ENCODE measurements around the gene ARHGAP27. TPM values are rescaled to one million over a fixed set of nuclear protein-coding genes. Genes with fewer than 3 reads are reported as not detected.

The ARHGAP27 gene
- total and polyA plus RNA-seq, 2 donors (not counting 1 experiment from before 2014, with no cell fraction given): 0.57 to 3.3 TPM

DNA sequence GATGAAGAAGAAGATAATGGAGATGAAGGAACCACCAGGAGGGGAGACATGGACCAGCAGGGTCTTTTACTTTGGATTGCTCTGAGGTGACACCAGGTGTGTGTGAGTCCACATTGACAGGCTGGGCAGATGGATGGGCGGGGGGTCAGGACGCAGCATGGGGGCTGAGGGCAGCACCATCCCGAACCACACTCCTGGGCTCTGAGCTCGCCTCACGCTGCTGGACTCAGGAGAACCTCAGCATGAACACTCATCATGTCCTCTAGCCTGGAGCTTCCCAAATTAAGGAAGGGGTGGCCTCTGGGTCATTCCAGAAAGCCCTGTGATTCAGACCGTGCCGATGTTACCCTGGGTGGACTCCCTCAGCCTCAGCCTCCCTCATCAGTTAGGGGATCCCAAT lies 65.5 kb downstream of the ARHGAP27 start:
- Histone ChIP-seq H2AFZ (ENCODE audit: low read length) (no peak overlapping the region), H3K4me1 (ENCODE audit: control insufficient read depth, extremely low read depth, insufficient read depth, low read length) (peaks cover 13% of the 10 kb centered on the region), H3K9ac (ENCODE audit: insufficient read depth, low read length) (no peak overlapping the region), H3K36me3 (ENCODE audit: control insufficient read depth, insufficient read depth, low read length) (no peaks in the 10 kb centered on the region), H3K4me3 (replicated peaks in 1 of 4; ENCODE audit: control extremely low read depth in 1 of 4, insufficient read depth in 1 of 4, low read depth in 3 of 4, low read length in 4 of 4) (no peak overlapping the region), H3K79me2 (ENCODE audit: control insufficient read depth, insufficient read depth, low read length) (no peaks in the 10 kb centered on the region), H3K9me3 (ENCODE audit: control insufficient read depth, insufficient read depth, low read depth, low read length) (no peaks in the 10 kb centered on the region), H3K27ac (ENCODE audit: insufficient read depth, low read length) (no peak overlapping the region), H4K20me1 (ENCODE audit: control insufficient read depth, extremely low read depth, insufficient read depth, low read length) (no peaks in the 10 kb centered on the region), H3K4me2 (ENCODE audit: extremely low read depth, insufficient read depth, low read length) (no peak overlapping the region), H3K27me3 (ENCODE audit: control insufficient read depth, insufficient read depth, low read length) (peaks cover 4% of the 10 kb centered on the region)
- no peak for DNase-seq (ENCODE audit: low read depth in 2 of 2)
- TF ChIP-seq, protein P1, sequence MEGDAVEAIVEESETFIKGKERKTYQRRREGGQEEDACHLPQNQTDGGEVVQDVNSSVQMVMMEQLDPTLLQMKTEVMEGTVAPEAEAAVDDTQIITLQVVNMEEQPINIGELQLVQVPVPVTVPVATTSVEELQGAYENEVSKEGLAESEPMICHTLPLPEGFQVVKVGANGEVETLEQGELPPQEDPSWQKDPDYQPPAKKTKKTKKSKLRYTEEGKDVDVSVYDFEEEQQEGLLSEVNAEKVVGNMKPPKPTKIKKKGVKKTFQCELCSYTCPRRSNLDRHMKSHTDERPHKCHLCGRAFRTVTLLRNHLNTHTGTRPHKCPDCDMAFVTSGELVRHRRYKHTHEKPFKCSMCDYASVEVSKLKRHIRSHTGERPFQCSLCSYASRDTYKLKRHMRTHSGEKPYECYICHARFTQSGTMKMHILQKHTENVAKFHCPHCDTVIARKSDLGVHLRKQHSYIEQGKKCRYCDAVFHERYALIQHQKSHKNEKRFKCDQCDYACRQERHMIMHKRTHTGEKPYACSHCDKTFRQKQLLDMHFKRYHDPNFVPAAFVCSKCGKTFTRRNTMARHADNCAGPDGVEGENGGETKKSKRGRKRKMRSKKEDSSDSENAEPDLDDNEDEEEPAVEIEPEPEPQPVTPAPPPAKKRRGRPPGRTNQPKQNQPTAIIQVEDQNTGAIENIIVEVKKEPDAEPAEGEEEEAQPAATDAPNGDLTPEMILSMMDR (conservative IDR thresholded peaks at IDR 0.05 in 1 of 2, IDR thresholded peaks at IDR 0.05 in 1 of 2; ENCODE audit: low read depth in 1 of 2, low read length in 2 of 2): no peak
- no peak for TF ChIP-seq EZH2 (IDR thresholded peaks at IDR 0.05; ENCODE audit: low read length, missing control alignments)

DNA sequence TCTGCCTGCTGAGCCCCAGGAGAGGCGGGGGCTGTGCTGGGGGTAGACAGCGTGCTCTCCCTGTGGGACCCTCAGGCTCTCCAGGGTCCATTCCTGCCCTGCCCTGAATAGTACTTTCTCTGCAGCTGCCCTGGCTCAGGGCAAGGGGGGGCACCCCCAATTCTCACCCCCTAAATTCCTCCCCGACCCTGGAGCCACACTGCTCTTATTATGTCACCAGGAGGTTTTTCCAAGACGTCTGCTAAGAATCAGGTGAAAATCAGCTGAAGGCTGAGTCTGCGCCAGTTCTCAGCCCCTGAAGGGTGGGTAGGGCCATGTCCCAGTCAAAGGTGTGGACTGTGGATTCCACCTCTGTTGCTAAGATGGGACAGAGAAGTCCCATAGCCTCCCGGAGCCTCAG lies 66.0 kb downstream of the ARHGAP27 start:
- Histone ChIP-seq H3K27ac (ENCODE audit: insufficient read depth, low read length) (no peak overlapping the region), H4K20me1 (ENCODE audit: control insufficient read depth, extremely low read depth, insufficient read depth, low read length) (no peaks in the 10 kb centered on the region), H3K79me2 (ENCODE audit: control insufficient read depth, insufficient read depth, low read length) (no peaks in the 10 kb centered on the region), H2AFZ (ENCODE audit: low read length) (no peak overlapping the region), H3K4me3 (replicated peaks in 1 of 4; ENCODE audit: control extremely low read depth in 1 of 4, insufficient read depth in 1 of 4, low read depth in 3 of 4, low read length in 4 of 4) (no peak overlapping the region), H3K9ac (ENCODE audit: insufficient read depth, low read length) (no peak overlapping the region), H3K27me3 (ENCODE audit: control insufficient read depth, insufficient read depth, low read length) (peaks cover 6% of the 10 kb centered on the region), H3K4me1 (ENCODE audit: control insufficient read depth, extremely low read depth, insufficient read depth, low read length) (peaks cover 9% of the 10 kb centered on the region), H3K4me2 (ENCODE audit: extremely low read depth, insufficient read depth, low read length) (no peak overlapping the region), H3K9me3 (ENCODE audit: control insufficient read depth, insufficient read depth, low read depth, low read length) (no peaks in the 10 kb centered on the region), H3K36me3 (ENCODE audit: control insufficient read depth, insufficient read depth, low read length) (no peaks in the 10 kb centered on the region)
- no peak for TF ChIP-seq EZH2 (IDR thresholded peaks at IDR 0.05; ENCODE audit: low read length, missing control alignments)
- TF ChIP-seq, protein P1 (conservative IDR thresholded peaks at IDR 0.05 in 1 of 2, IDR thresholded peaks at IDR 0.05 in 1 of 2; ENCODE audit: low read depth in 1 of 2, low read length in 2 of 2): no peak
- no peak for DNase-seq (ENCODE audit: low read depth in 2 of 2)

DNA sequence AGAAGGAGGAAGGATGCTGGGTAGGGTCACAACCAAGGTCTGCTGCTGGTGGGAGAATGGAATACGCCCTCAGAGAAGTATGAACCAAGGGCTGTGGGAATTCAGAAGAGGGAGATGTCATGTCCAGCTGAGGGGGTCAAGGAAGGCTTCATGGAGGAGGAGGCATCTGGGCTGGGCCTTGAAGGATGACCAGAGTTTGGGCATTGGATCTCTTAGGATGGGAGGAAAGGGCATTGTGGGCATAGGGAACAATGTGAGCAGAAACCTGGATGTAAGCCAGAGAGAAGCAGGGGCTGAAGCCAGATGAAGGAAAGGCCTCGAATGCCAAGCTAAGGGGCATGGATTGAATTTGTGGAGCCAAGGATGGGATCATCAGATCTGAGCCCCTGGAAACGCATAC lies 66.6 kb downstream of the ARHGAP27 start:
- H4K20me1 ChIP-seq (ENCODE audit: control insufficient read depth, extremely low read depth, insufficient read depth, low read length): no peaks in the 10 kb centered on the region
- H2AFZ ChIP-seq (ENCODE audit: low read length): no peak overlapping the region
- peaks cover 7% of the 10 kb centered on the region for H3K4me1 ChIP-seq (ENCODE audit: control insufficient read depth, extremely low read depth, insufficient read depth, low read length)
- no peak overlapping the region for H3K27ac ChIP-seq (ENCODE audit: insufficient read depth, low read length)
- TF ChIP-seq, protein P1 (conservative IDR thresholded peaks at IDR 0.05 in 1 of 2, IDR thresholded peaks at IDR 0.05 in 1 of 2; ENCODE audit: low read depth in 1 of 2, low read length in 2 of 2): no peak
- no peak for TF ChIP-seq EZH2 (IDR thresholded peaks at IDR 0.05; ENCODE audit: low read length, missing control alignments)
- no peaks in the 10 kb centered on the region for H3K9me3 ChIP-seq (ENCODE audit: control insufficient read depth, insufficient read depth, low read depth, low read length)
- no peak overlapping the region for H3K4me3 ChIP-seq (replicated peaks in 1 of 4; ENCODE audit: control extremely low read depth in 1 of 4, insufficient read depth in 1 of 4, low read depth in 3 of 4, low read length in 4 of 4)
- H3K79me2 ChIP-seq (ENCODE audit: control insufficient read depth, insufficient read depth, low read length): no peaks in the 10 kb centered on the region
- H3K9ac ChIP-seq (ENCODE audit: insufficient read depth, low read length): no peak overlapping the region
- H3K36me3 ChIP-seq (ENCODE audit: control insufficient read depth, insufficient read depth, low read length): no peaks in the 10 kb centered on the region
- no peak for DNase-seq (ENCODE audit: low read depth in 2 of 2)
- H3K27me3 ChIP-seq (ENCODE audit: control insufficient read depth, insufficient read depth, low read length): peaks cover 9% of the 10 kb centered on the region
- no peak overlapping the region for H3K4me2 ChIP-seq (ENCODE audit: extremely low read depth, insufficient read depth, low read length)
